ENCODE results near the gene EEF2K. TPM values are rescaled to one million over a fixed set of nuclear protein-coding genes. Genes with fewer than 3 reads are reported as not detected.

Gene EEF2K
- total and polyA plus RNA-seq, 7 experiments from 2014 or later, result 1.9 to 27.9 (median 19.9) TPM

GRCh38 chr16:22328081-22328725 is 122.1 kb downstream of the EEF2K start:
- H3K4me3 Mint-ChIP-seq, result no peak overlapping the region
- peak overlapping the region in 4 of 9 donors; percentile 41 to 73 (median 60) for H3K27ac Mint-ChIP-seq
- peaks cover 4 to 56% (median 25%) of the 10 kb centered on the region in 5 donors for H3K36me3 Mint-ChIP-seq
- peaks cover 0 to 20% (median 14%) of the 10 kb centered on the region in 7 donors for H3K4me1 Mint-ChIP-seq
- no peaks in the 10 kb centered on the region for H3K4me1 ChIP-seq (ENCODE audit: control insufficient read depth in 2 of 2, insufficient read depth in 2 of 2, low read length in 2 of 2)
- intact Hi-C loops (cut with micrococcal nuclease), result loop anchor here in 1 of 2 donors (10.0 kb wide), 1 partner anchor 1023 kb away; no protein-coding TSS in a partner anchor
- ChIA-PET CTCF (no interaction called here), POLR2A (interaction anchor here (1.2 kb wide), 1 partner anchor 8 kb away, joined by 3 read pairs; no protein-coding TSS in a partner anchor)
- H3K27ac ChIP-seq (ENCODE audit: low read depth, low read length), result no peak overlapping the region
- no peaks in the 10 kb centered on the region for H3K9me3 Mint-ChIP-seq
- H3K36me3 ChIP-seq (ENCODE audit: control insufficient read depth in 2 of 3, insufficient read depth in 3 of 3, low read length in 3 of 3), result peaks cover 0 to 85% (median 35%) of the 10 kb centered on the region in 3 experiments
- ATAC-seq (no peak), DNase-seq (no peak)
- H3K27me3 Mint-ChIP-seq, result no peaks in the 10 kb centered on the region
- H3K27me3 ChIP-seq (ENCODE audit: control insufficient read depth in 2 of 2, insufficient read depth in 2 of 2, low read length in 2 of 2), result no peaks in the 10 kb centered on the region
- no peak overlapping the region for H3K4me3 ChIP-seq (ENCODE audit: low read length)
- no peaks in the 10 kb centered on the region for H3K9me3 ChIP-seq (ENCODE audit: control insufficient read depth in 2 of 3, low read length in 3 of 3)

- Histone ChIP-seq H3K36me3 (ENCODE audit: control insufficient read depth in 2 of 3, insufficient read depth in 3 of 3, low read length in 3 of 3) (peaks cover 9 to 85% (median 32%) of the 10 kb centered on the region in 3 experiments), H3K27me3 (ENCODE audit: control insufficient read depth in 2 of 2, insufficient read depth in 2 of 2, low read length in 2 of 2) (no peaks in the 10 kb centered on the region), H3K4me1 (ENCODE audit: control insufficient read depth in 2 of 2, insufficient read depth in 2 of 2, low read length in 2 of 2) (no peaks in the 10 kb centered on the region), H3K4me3 (ENCODE audit: low read length) (no peak overlapping the region), H3K27ac (ENCODE audit: low read depth, low read length) (no peak overlapping the region), H3K9me3 (ENCODE audit: control insufficient read depth in 2 of 3, low read length in 3 of 3) (no peaks in the 10 kb centered on the region)
- peaks cover 6 to 58% (median 35%) of the 10 kb centered on the region in 5 donors for H3K36me3 Mint-ChIP-seq
- ATAC-seq (no peak), DNase-seq (no peak)
- no peak overlapping the region for H3K4me3 Mint-ChIP-seq
- peak overlapping the region in 7 of 9 donors; percentile 38 to 83 (median 59) for H3K27ac Mint-ChIP-seq
- ChIA-PET POLR2A (interaction anchor here (1.0 to 1.7 kb wide), 4 partner anchors 9 to 46 kb away, joined by 3 to 11 read pairs (median 3); no protein-coding TSS in a partner anchor), CTCF (no interaction called here)
- H3K27me3 Mint-ChIP-seq, result no peaks in the 10 kb centered on the region
- H3K4me1 Mint-ChIP-seq, result peaks cover 3 to 25% (median 14%) of the 10 kb centered on the region in 7 donors
- intact Hi-C loops (cut with micrococcal nuclease), result loop anchor here in 1 of 2 donors (10.0 kb wide), 1 partner anchor 1024 kb away; no protein-coding TSS in a partner anchor
- peaks cover 0 to under 1% (median 0%) of the 10 kb centered on the region in 11 donors for H3K9me3 Mint-ChIP-seq
These were observed 123.2 kb downstream of the EEF2K start for GRCh38 chr16:22329199-22329695.

GRCh38 chr16:22330326-22330725 is 124.2 kb downstream of the EEF2K start:
- H3K9me3 ChIP-seq (ENCODE audit: control insufficient read depth in 2 of 3, low read length in 3 of 3), result no peaks in the 10 kb centered on the region
- H3K4me3 ChIP-seq (ENCODE audit: low read length), result no peak overlapping the region
- H3K27ac Mint-ChIP-seq, result peak overlapping the region; percentile 38 to 83 (median 61)
- peaks cover 17 to 64% (median 46%) of the 10 kb centered on the region in 5 donors for H3K36me3 Mint-ChIP-seq
- ATAC-seq, result no peak
- no peak for DNase-seq
- ChIA-PET CTCF (no interaction called here), POLR2A (interaction anchor here (1.7 kb wide), 1 partner anchor 43 kb away, joined by 11 read pairs; no protein-coding TSS in a partner anchor)
- H3K4me1 ChIP-seq (ENCODE audit: control insufficient read depth in 2 of 2, insufficient read depth in 2 of 2, low read length in 2 of 2), result no peaks in the 10 kb centered on the region
- H3K4me3 Mint-ChIP-seq, result no peak overlapping the region
- peaks cover 4 to 28% (median 14%) of the 10 kb centered on the region in 7 donors for H3K4me1 Mint-ChIP-seq
- no peaks in the 10 kb centered on the region for H3K27me3 ChIP-seq (ENCODE audit: control insufficient read depth in 2 of 2, insufficient read depth in 2 of 2, low read length in 2 of 2)
- peaks cover 19 to 85% (median 31%) of the 10 kb centered on the region in 3 experiments for H3K36me3 ChIP-seq (ENCODE audit: control insufficient read depth in 2 of 3, insufficient read depth in 3 of 3, low read length in 3 of 3)
- H3K27me3 Mint-ChIP-seq, result no peaks in the 10 kb centered on the region
- H3K27ac ChIP-seq (ENCODE audit: low read depth, low read length), result no peak overlapping the region
- peaks cover 0 to 4% (median 0%) of the 10 kb centered on the region in 11 donors for H3K9me3 Mint-ChIP-seq
- intact Hi-C loops (cut with micrococcal nuclease), result loop anchor here in 1 of 2 donors (5.0 kb wide), 1 partner anchor 42 kb away; the partner anchor contains the start of gene CDR2

GRCh38 chr16:22333457-22333994 is 127.4 kb downstream of the EEF2K start:
- intact Hi-C loops (cut with micrococcal nuclease), result loop anchor here in 1 of 2 donors (5.0 kb wide), 1 partner anchor 39 kb away; the partner anchor contains the start of gene CDR2
- ChIA-PET CTCF (no interaction called here), POLR2A (no interaction called here)
- Mint-ChIP-seq H3K27ac (peak overlapping the region in 5 of 9 donors; percentile 1 to 85 (median 56)), H3K4me1 (peaks cover 6 to 35% (median 16%) of the 10 kb centered on the region in 7 donors), H3K4me3 (no peak overlapping the region), H3K36me3 (peaks cover 33 to 86% (median 72%) of the 10 kb centered on the region in 5 donors), H3K27me3 (no peaks in the 10 kb centered on the region), H3K9me3 (peaks cover 5 to 36% (median 19%) of the 10 kb centered on the region in 11 donors)
- no peaks in the 10 kb centered on the region for H3K27me3 ChIP-seq (ENCODE audit: control insufficient read depth in 2 of 2, insufficient read depth in 2 of 2, low read length in 2 of 2)
- no peak for ATAC-seq
- no peaks in the 10 kb centered on the region for H3K4me1 ChIP-seq (ENCODE audit: control insufficient read depth in 2 of 2, insufficient read depth in 2 of 2, low read length in 2 of 2)
- peaks cover 19 to 63% (median 26%) of the 10 kb centered on the region in 3 experiments for H3K36me3 ChIP-seq (ENCODE audit: control insufficient read depth in 2 of 3, insufficient read depth in 3 of 3, low read length in 3 of 3)
- no peak for DNase-seq
- no peak overlapping the region for H3K27ac ChIP-seq (ENCODE audit: low read depth, low read length)
- no peak overlapping the region for H3K4me3 ChIP-seq (ENCODE audit: low read length)
- H3K9me3 ChIP-seq (ENCODE audit: control insufficient read depth in 2 of 3, low read length in 3 of 3), result peaks cover 0 to 19% (median 7%) of the 10 kb centered on the region in 3 experiments

GRCh38 chr16:22335668-22336246 is 129.7 kb downstream of the EEF2K start:
- Mint-ChIP-seq H3K27ac (peak overlapping the region in 5 of 9 donors; percentile 43 to 58 (median 50)), H3K4me3 (peak overlapping the region in 1 of 10 donors; percentile 6), H3K27me3 (no peaks in the 10 kb centered on the region), H3K9me3 (peaks cover 11 to 57% (median 25%) of the 10 kb centered on the region in 11 donors), H3K36me3 (peaks cover 38 to 88% (median 85%) of the 10 kb centered on the region in 5 donors), H3K4me1 (peaks cover 2 to 24% (median 10%) of the 10 kb centered on the region in 7 donors)
- Histone ChIP-seq H3K27ac (ENCODE audit: low read depth, low read length) (no peak overlapping the region), H3K4me1 (ENCODE audit: control insufficient read depth in 2 of 2, insufficient read depth in 2 of 2, low read length in 2 of 2) (no peaks in the 10 kb centered on the region), H3K27me3 (ENCODE audit: control insufficient read depth in 2 of 2, insufficient read depth in 2 of 2, low read length in 2 of 2) (no peaks in the 10 kb centered on the region), H3K9me3 (ENCODE audit: control insufficient read depth in 2 of 3, low read length in 3 of 3) (peaks cover 0 to 27% (median 7%) of the 10 kb centered on the region in 3 experiments), H3K36me3 (ENCODE audit: control insufficient read depth in 2 of 3, insufficient read depth in 3 of 3, low read length in 3 of 3) (peaks cover 19 to 53% (median 21%) of the 10 kb centered on the region in 3 experiments), H3K4me3 (ENCODE audit: low read length) (no peak overlapping the region)
- DNase-seq (no peak), ATAC-seq (peak; percentile 26)
- ChIA-PET POLR2A (interaction anchor here (0.7 to 1.0 kb wide), 2 partner anchors 10 to 24 kb away, joined by 3 to 4 read pairs; no protein-coding TSS in a partner anchor), CTCF (no interaction called here)
- intact Hi-C loops (cut with micrococcal nuclease), result loop anchor here in 1 of 2 donors (2.0 to 5.0 kb wide), 2 partner anchors 19 to 37 kb away; partner anchors contain the start of gene CDR2

GRCh38 chr16:22336581-22336980 is 130.5 kb downstream of the EEF2K start:
- ChIA-PET POLR2A (interaction anchor here (1.7 to 3.4 kb wide), 2 partner anchors 21 to 37 kb away, joined by 6 to 19 read pairs; no protein-coding TSS in a partner anchor), CTCF (interaction anchor here (1.2 to 1.5 kb wide), 2 partner anchors 17 to 22 kb away, joined by 3 to 6 read pairs; no protein-coding TSS in a partner anchor)
- H3K4me1 Mint-ChIP-seq, result peaks cover 2 to 18% (median 13%) of the 10 kb centered on the region in 7 donors
- Histone ChIP-seq H3K9me3 (ENCODE audit: control insufficient read depth in 2 of 3, low read length in 3 of 3) (peaks cover 0 to 34% (median 7%) of the 10 kb centered on the region in 3 experiments), H3K27ac (ENCODE audit: low read depth, low read length) (no peak overlapping the region), H3K36me3 (ENCODE audit: control insufficient read depth in 2 of 3, insufficient read depth in 3 of 3, low read length in 3 of 3) (peaks cover 19 to 51% (median 21%) of the 10 kb centered on the region in 3 experiments), H3K4me1 (ENCODE audit: control insufficient read depth in 2 of 2, insufficient read depth in 2 of 2, low read length in 2 of 2) (no peaks in the 10 kb centered on the region), H3K4me3 (ENCODE audit: low read length) (no peak overlapping the region), H3K27me3 (ENCODE audit: control insufficient read depth in 2 of 2, insufficient read depth in 2 of 2, low read length in 2 of 2) (no peaks in the 10 kb centered on the region)
- intact Hi-C loops (cut with micrococcal nuclease), result loop anchor here in 1 of 2 donors (2.0 to 5.0 kb wide), 2 partner anchors 18 to 36 kb away; partner anchors contain the start of gene CDR2
- no peaks in the 10 kb centered on the region for H3K27me3 Mint-ChIP-seq
- ATAC-seq, result no peak
- H3K9me3 Mint-ChIP-seq, result peaks cover 11 to 65% (median 25%) of the 10 kb centered on the region in 11 donors
- peaks cover 45 to 90% (median 87%) of the 10 kb centered on the region in 5 donors for H3K36me3 Mint-ChIP-seq
- DNase-seq, result no peak
- H3K27ac Mint-ChIP-seq, result peak overlapping the region in 5 of 9 donors; percentile 10 to 59 (median 54)
- peak overlapping the region in 1 of 10 donors; percentile 41 for H3K4me3 Mint-ChIP-seq

All from naive thymus-derived CD4-positive, alpha-beta T cell (primary cell).